GM18498 (cell line): ENCODE measurements around the gene FAM222A.

Experiments
- ATAC-seq: cut with Tn5 transposase; IDR thresholded peaks from one replicate; pipeline ENCODE4 v1.9.1; 2021; ENCODE audit warnings: mild to moderate bottlenecking, moderate library complexity; ENCODE audit not compliant: unreplicated experiment

The FAM222A gene

DNA sequence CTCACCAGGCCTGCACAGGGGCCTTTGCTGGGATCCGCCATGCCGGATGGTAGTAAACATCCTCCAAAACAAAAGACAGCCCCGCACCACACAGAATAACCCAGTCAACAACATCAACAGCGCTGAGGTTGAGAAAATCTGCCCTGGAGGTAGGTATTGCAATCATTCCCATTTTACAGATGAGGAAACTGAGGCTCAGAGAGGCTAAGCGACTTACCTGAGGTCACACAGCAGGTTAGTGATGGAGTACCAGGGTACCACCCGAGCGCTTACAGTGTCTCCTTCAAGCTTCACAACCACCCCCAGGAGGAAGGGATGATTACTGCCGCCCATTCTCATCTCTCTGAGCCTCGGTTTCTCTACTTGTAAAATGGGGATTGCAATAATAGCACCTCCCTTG is 104.6 kb downstream of the FAM222A start:
- ATAC-seq: no peak

DNA sequence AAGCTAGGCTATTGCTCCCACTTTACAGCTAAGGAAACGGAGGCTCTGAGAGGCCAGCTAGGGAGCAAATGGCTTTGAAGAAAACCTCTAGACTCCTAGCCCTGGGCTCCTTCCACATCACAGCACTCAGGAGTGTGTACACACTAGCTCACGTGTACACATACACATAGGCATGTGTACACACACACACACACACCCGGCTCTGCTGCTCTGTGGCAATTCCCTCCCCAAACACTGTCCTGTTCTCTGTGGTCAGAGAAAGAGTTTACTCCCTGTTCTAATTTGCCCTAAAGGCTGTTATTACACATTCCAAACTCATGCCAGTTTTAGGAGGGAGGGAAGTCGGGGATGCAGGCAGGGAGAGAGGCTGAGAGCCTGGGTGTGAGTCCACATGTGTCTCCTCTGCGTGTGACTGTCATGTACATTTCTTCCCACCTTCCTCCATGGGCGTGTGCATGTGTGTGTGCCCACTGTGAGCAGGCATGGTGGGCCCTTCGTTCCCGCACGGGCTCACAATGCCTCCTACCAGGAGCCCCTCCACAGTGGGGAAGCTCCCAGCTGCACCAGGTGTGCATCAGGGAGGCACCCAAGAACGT is 105.4 kb downstream of the FAM222A start:
- no peak for ATAC-seq
